ENCODE measurements around the gene SRGAP3.

SRGAP3 gene

DNA sequence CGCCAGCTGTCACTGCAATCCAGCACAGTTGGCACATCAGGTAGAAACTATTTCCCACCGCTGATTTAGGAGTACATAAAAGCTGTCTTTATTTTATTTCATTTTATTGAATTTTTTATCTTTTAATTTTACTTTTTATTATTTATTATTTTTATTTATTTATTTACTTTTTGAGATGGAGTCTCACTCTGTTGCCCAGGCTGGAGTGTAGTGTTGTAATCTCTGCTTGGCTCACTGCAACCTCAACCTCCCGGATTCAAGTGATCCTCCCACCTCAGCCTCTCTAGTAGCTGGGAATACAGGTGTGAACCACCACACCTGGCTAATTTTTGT lies 31.0 kb downstream of the SRGAP3 start:
- no peaks in the 10 kb centered on the region; the same call in 1 of the 2 replicates for H3F3A ChIP-seq (ENCODE audit: low read depth)
- no peak overlapping the region for H2AFZ ChIP-seq (ENCODE audit: low read length)
- H3K9ac ChIP-seq (ENCODE audit: low read depth, low read length, poor library complexity, severe bottlenecking), result no peak overlapping the region
- no peaks in the 10 kb centered on the region for H4K20me1 ChIP-seq (ENCODE audit: insufficient read depth, low read length, poor library complexity, severe bottlenecking)
- peaks cover 29% of the 10 kb centered on the region for H3K4me1 ChIP-seq (ENCODE audit: insufficient read depth, low read length, poor library complexity, severe bottlenecking)
- no peak overlapping the region for H3K4me3 ChIP-seq (ENCODE audit: low read length, poor library complexity, severe bottlenecking)
- TF ChIP-seq, protein P1, sequence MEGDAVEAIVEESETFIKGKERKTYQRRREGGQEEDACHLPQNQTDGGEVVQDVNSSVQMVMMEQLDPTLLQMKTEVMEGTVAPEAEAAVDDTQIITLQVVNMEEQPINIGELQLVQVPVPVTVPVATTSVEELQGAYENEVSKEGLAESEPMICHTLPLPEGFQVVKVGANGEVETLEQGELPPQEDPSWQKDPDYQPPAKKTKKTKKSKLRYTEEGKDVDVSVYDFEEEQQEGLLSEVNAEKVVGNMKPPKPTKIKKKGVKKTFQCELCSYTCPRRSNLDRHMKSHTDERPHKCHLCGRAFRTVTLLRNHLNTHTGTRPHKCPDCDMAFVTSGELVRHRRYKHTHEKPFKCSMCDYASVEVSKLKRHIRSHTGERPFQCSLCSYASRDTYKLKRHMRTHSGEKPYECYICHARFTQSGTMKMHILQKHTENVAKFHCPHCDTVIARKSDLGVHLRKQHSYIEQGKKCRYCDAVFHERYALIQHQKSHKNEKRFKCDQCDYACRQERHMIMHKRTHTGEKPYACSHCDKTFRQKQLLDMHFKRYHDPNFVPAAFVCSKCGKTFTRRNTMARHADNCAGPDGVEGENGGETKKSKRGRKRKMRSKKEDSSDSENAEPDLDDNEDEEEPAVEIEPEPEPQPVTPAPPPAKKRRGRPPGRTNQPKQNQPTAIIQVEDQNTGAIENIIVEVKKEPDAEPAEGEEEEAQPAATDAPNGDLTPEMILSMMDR (conservative IDR thresholded peaks at IDR 0.05; ENCODE audit: low read length), result no peak
- TF ChIP-seq EZH2phosphoT487 (IDR thresholded peaks at IDR 0.05; ENCODE audit: borderline replicate concordance), result no peak
- no peaks in the 10 kb centered on the region for H3K27me3 ChIP-seq (ENCODE audit: insufficient read depth, low read length, poor library complexity, severe bottlenecking)
- peaks cover 73% of the 10 kb centered on the region for H3K79me2 ChIP-seq (ENCODE audit: insufficient read depth, low read length)
- H3K9me2 ChIP-seq (replicated peaks; ENCODE audit: low read depth, low read length), result no peaks in the 10 kb centered on the region
- no peaks in the 10 kb centered on the region for H3K36me3 ChIP-seq (ENCODE audit: insufficient read depth, low read length)
- no peak overlapping the region for H3K4me2 ChIP-seq (ENCODE audit: low read depth, low read length, poor library complexity, severe bottlenecking)
- no peaks in the 10 kb centered on the region for H3K9me3 ChIP-seq (ENCODE audit: insufficient read depth, low read depth, low read length)

DNA sequence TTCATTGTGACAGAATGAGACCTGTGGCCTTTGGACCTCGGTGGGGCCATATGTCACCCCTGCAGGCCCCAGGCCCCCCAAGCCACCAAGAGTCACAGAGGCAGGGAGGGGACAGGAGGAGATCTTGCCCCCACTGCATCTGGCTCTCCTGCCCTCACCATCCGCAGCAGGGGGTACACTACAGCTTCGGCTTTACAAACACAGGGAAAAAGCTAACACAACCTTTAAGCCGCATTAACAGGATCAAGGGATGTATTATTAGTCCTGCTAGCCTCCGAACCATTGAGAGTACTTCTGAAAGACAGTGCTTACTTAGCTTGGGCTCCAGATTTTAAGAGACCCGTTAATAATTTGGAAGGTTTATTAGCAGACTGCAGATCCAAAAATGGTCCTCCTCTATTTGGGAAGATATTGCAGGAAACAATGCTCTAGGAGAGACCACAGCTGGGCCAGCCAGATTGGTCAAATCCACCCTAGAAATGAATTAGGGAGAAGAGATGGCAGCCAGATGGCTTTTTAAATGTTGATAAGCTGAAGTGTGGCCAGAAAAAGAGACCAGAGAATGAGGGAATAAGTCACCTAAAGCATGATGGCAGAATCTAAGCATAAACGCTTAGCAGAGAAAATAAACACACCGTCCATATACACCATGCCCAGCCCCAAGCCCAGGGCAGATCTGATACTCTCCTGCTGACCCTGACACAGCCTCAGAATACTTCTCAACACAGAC lies 31.5 kb downstream of the SRGAP3 start:
- H3K27me3 ChIP-seq (ENCODE audit: insufficient read depth, low read length, poor library complexity, severe bottlenecking), result no peaks in the 10 kb centered on the region
- H3K9ac ChIP-seq (ENCODE audit: low read depth, low read length, poor library complexity, severe bottlenecking), result no peak overlapping the region
- no peaks in the 10 kb centered on the region for H3K9me2 ChIP-seq (replicated peaks; ENCODE audit: low read depth, low read length)
- H3K4me1 ChIP-seq (ENCODE audit: insufficient read depth, low read length, poor library complexity, severe bottlenecking), result peaks cover 35% of the 10 kb centered on the region
- peaks cover 68% of the 10 kb centered on the region for H3K79me2 ChIP-seq (ENCODE audit: insufficient read depth, low read length)
- H3K36me3 ChIP-seq (ENCODE audit: insufficient read depth, low read length), result no peaks in the 10 kb centered on the region
- H3K4me3 ChIP-seq (ENCODE audit: low read length, poor library complexity, severe bottlenecking), result no peak overlapping the region
- TF ChIP-seq, protein P1 (conservative IDR thresholded peaks at IDR 0.05; ENCODE audit: low read length), result no peak
- no peak for TF ChIP-seq EZH2phosphoT487 (IDR thresholded peaks at IDR 0.05; ENCODE audit: borderline replicate concordance)
- no peak overlapping the region for H3K4me2 ChIP-seq (ENCODE audit: low read depth, low read length, poor library complexity, severe bottlenecking)
- no peaks in the 10 kb centered on the region; the same call in 1 of the 2 replicates for H3F3A ChIP-seq (ENCODE audit: low read depth)
- no peak overlapping the region for H2AFZ ChIP-seq (ENCODE audit: low read length)
- H4K20me1 ChIP-seq (ENCODE audit: insufficient read depth, low read length, poor library complexity, severe bottlenecking), result no peaks in the 10 kb centered on the region
- H3K9me3 ChIP-seq (ENCODE audit: insufficient read depth, low read depth, low read length), result no peaks in the 10 kb centered on the region

DNA sequence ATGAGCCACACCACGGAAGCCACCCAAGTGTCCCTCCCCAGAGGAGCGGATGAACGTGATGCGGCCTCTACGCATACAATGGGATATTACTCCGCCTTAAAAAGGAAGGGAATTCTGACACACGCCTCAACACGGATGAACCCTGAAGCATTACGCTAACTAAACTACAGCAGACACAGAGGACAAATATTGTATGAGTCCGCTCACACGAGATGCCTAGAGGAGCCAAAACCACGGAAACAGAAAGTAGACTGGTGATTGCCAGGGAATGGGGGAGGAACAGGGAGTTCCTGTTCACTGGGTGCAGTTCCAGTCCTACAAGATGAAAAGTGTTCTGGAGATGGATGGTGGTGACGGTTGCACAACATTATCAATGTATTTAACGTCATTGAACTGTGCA lies 32.7 kb downstream of the SRGAP3 start:
- Histone ChIP-seq H3K4me3 (ENCODE audit: low read length, poor library complexity, severe bottlenecking) (no peak overlapping the region), H3F3A (ENCODE audit: low read depth) (no peaks in the 10 kb centered on the region; the same call in 1 of the 2 replicates), H3K9ac (ENCODE audit: low read depth, low read length, poor library complexity, severe bottlenecking) (no peak overlapping the region), H3K9me2 (replicated peaks; ENCODE audit: low read depth, low read length) (no peaks in the 10 kb centered on the region), H2AFZ (ENCODE audit: low read length) (no peak overlapping the region), H3K79me2 (ENCODE audit: insufficient read depth, low read length) (peaks cover 60% of the 10 kb centered on the region), H4K20me1 (ENCODE audit: insufficient read depth, low read length, poor library complexity, severe bottlenecking) (no peaks in the 10 kb centered on the region), H3K27me3 (ENCODE audit: insufficient read depth, low read length, poor library complexity, severe bottlenecking) (no peaks in the 10 kb centered on the region), H3K36me3 (ENCODE audit: insufficient read depth, low read length) (no peaks in the 10 kb centered on the region), H3K9me3 (ENCODE audit: insufficient read depth, low read depth, low read length) (no peaks in the 10 kb centered on the region), H3K4me2 (ENCODE audit: low read depth, low read length, poor library complexity, severe bottlenecking) (no peak overlapping the region), H3K4me1 (ENCODE audit: insufficient read depth, low read length, poor library complexity, severe bottlenecking) (peaks cover 35% of the 10 kb centered on the region)
- no peak for TF ChIP-seq EZH2phosphoT487 (IDR thresholded peaks at IDR 0.05; ENCODE audit: borderline replicate concordance)

DNA sequence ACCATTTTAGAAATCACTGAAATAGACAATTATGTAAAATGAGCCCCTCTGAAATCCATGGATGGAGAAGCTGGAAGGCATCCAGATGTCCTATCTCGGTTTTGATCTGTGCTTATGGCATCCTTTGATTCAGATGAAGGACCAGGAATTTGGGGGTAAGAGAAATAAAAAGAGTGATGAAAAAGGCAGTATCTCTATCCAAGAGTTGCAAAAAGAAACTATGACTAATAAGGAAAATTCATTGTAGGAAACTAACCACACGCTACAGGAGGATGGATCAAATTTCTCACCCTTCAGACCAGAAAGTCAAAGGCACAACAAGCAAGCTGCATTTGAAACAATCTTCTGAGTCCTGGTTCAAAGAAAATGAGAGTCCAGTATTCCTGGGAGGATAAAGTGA lies 34.8 kb downstream of the SRGAP3 start:
- no peak for TF ChIP-seq EZH2phosphoT487 (IDR thresholded peaks at IDR 0.05; ENCODE audit: borderline replicate concordance)
- TF ChIP-seq, protein P1 (conservative IDR thresholded peaks at IDR 0.05; ENCODE audit: low read length), result no peak
- H3K79me2 ChIP-seq (ENCODE audit: insufficient read depth, low read length), result peaks cover 50% of the 10 kb centered on the region
- H2AFZ ChIP-seq (ENCODE audit: low read length), result no peak overlapping the region
- no peak overlapping the region for H3K4me2 ChIP-seq (ENCODE audit: low read depth, low read length, poor library complexity, severe bottlenecking)
- no peak overlapping the region for H3K9ac ChIP-seq (ENCODE audit: low read depth, low read length, poor library complexity, severe bottlenecking)
- H3F3A ChIP-seq (ENCODE audit: low read depth), result no peaks in the 10 kb centered on the region; the same call in 1 of the 2 replicates
- no peaks in the 10 kb centered on the region for H3K9me2 ChIP-seq (replicated peaks; ENCODE audit: low read depth, low read length)
- H4K20me1 ChIP-seq (ENCODE audit: insufficient read depth, low read length, poor library complexity, severe bottlenecking), result no peaks in the 10 kb centered on the region
- H3K4me3 ChIP-seq (ENCODE audit: low read length, poor library complexity, severe bottlenecking), result no peak overlapping the region
- H3K36me3 ChIP-seq (ENCODE audit: insufficient read depth, low read length), result no peaks in the 10 kb centered on the region
- no peaks in the 10 kb centered on the region for H3K9me3 ChIP-seq (ENCODE audit: insufficient read depth, low read depth, low read length)
- no peaks in the 10 kb centered on the region for H3K27me3 ChIP-seq (ENCODE audit: insufficient read depth, low read length, poor library complexity, severe bottlenecking)
- H3K4me1 ChIP-seq (ENCODE audit: insufficient read depth, low read length, poor library complexity, severe bottlenecking), result peaks cover 40% of the 10 kb centered on the region

All from Loucy (cell line).